ENCODE data around the gene PLTP.

The PLTP gene

DNA sequence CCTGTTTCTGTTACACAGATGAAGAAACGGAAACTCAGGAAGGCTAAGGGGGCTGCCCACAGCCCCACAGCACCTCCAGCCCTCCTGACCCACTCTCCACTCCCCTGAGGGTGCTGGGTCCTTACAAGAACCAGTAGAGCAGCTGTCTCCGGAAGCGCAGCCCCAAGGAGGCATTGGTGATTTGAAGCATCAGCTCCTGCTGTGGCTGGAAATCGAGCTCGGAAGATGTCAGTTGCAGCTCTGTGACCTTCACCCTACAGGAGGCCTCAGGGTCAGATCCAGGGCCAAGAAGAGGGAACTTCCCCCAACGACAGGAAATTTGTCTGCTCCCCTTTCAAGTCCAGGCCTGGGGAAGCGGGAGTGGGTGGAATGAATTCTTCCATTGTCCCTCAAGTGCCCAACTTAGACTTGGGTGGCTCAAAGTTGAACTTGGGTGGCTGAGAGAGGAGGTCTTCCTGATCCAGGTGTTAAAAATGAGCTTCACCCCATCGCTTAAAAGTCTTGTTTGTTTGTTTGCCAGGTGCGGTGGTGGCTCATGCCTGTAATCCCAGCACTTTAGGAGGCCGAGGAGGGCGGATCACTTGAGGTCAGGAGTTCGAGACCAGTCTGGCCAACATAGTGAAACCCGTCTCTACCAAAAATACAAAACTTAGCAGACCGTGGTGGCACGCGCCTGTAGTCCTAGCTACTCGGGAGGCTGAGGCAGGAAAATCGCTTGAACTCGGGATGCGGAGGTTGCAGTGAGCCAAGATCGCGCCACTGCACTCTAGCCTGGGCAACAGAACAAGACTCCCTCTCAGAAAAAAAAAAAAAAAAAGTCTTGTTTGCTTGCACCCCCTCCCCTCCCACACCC, 1.9 kb downstream of the PLTP start:
- TF ChIP-seq Cebpa-rat (IDR thresholded peaks at IDR 0.05), result no peak
- Histone ChIP-seq H3K4me3 (peak overlapping the region in 7 of 10 experiments; percentile 1 to 54 (median 36); a peak in 12 of 20 replicates), H3K9me3 (replicated peaks in 1 of 11) (no peaks in the 10 kb centered on the region), H3K9ac (peak overlapping the region in 8 of 11 experiments; percentile 20 to 49 (median 34); a peak in 10 of 22 replicates), H3K27ac (peak overlapping the region in 10 of 11 experiments; percentile 38 to 74 (median 69); a peak in 19 of 22 replicates), H3K4me2 (peak overlapping the region; percentile 57 to 99 (median 81)), H4K20me1 (peaks cover 0 to 23% (median 0%) of the 10 kb centered on the region in 11 experiments; a peak in 2 of 22 replicates), H3K27me3 (peaks cover 0 to 31% (median 19%) of the 10 kb centered on the region in 11 experiments; a peak in 20 of 22 replicates), H3K4me1 (peaks cover 36 to 62% (median 47%) of the 10 kb centered on the region in 10 experiments), H3K36me3 (peaks cover 0 to 41% (median 0%) of the 10 kb centered on the region in 11 experiments; a peak in 4 of 22 replicates)

- peak overlapping the region in 4 of 11 experiments; percentile 16 to 49 (median 36); a peak in 3 of 22 replicates for H3K9ac ChIP-seq
- H3K9me3 ChIP-seq (replicated peaks in 1 of 11), result no peaks in the 10 kb centered on the region
- peak overlapping the region; percentile 57 to 99 (median 81) for H3K4me2 ChIP-seq
- peaks cover 0 to 30% (median 0%) of the 10 kb centered on the region in 11 experiments; a peak in 3 of 22 replicates for H4K20me1 ChIP-seq
- peaks cover 0 to 48% (median 0%) of the 10 kb centered on the region in 11 experiments; a peak in 4 of 22 replicates for H3K36me3 ChIP-seq
- peak overlapping the region in 1 of 10 experiments; percentile 1; a peak in 1 of 20 replicates for H3K4me3 ChIP-seq
- peaks cover 43 to 62% (median 51%) of the 10 kb centered on the region in 10 experiments for H3K4me1 ChIP-seq
- peak overlapping the region in 9 of 11 experiments; percentile 55 to 74 (median 70); a peak in 16 of 22 replicates for H3K27ac ChIP-seq
- TF ChIP-seq Cebpa-rat (IDR thresholded peaks at IDR 0.05), result no peak
- H3K27me3 ChIP-seq, result peaks cover 0 to 31% (median 19%) of the 10 kb centered on the region in 11 experiments; a peak in 20 of 22 replicates
Observed at GRCh38 chr20:45909336-45909808, 2.6 kb downstream of the PLTP start.

- TF ChIP-seq Cebpa-rat (IDR thresholded peaks at IDR 0.05), result no peak
Observed at GRCh38 chr20:45908084-45908483, 3.9 kb downstream of the PLTP start.

DNA sequence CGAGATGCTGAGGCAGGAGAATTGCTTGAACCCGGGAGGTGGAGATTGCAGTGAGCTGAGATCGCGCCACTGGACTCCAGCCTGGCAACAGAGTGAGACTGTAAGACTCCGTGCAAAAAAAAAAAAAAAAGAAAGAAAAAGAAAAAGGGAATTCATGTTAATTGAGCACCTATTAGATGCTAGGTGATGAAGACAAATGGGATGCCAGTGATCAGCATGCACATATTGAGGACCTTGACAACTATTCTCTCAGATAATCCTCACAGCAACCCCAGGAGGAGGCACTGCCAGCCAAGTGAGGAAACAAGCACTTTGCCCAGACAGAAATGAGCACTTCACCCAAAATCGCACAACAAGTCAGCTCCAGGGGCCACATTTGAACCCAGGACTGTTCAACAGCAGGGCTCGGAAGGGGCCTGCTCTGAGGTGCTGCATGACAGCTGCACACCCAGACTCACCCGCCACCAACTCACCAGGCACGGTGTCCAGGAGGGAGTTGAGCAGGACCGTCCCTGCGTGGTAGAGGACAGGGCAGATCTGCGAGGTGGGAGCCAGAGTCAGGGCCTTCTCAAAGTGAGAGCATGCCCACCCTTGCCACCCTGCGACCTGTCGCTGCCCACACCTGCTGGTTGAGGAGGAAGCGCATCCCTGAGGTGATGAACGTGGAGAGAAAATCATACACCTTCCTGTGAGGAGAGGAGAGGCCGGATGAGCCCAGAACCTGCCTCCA, 4.6 kb downstream of the PLTP start:
- H3K9ac ChIP-seq, result peak overlapping the region in 1 of 11 experiments; percentile 8; a peak in 1 of 22 replicates
- H3K36me3 ChIP-seq, result peaks cover 0 to 68% (median 0%) of the 10 kb centered on the region in 11 experiments; a peak in 4 of 22 replicates
- no peak overlapping the region for H3K4me2 ChIP-seq
- H3K4me1 ChIP-seq, result peaks cover 45 to 61% (median 54%) of the 10 kb centered on the region in 10 experiments
- no peak for TF ChIP-seq Cebpa-rat (IDR thresholded peaks at IDR 0.05)
- peaks cover 0 to 14% (median 14%) of the 10 kb centered on the region in 11 experiments; a peak in 20 of 22 replicates for H3K27me3 ChIP-seq
- H3K27ac ChIP-seq, result no peak overlapping the region
- H3K9me3 ChIP-seq (replicated peaks in 1 of 11), result no peaks in the 10 kb centered on the region
- H3K4me3 ChIP-seq, result no peak overlapping the region
- peaks cover 0 to 48% (median 0%) of the 10 kb centered on the region in 11 experiments; a peak in 3 of 22 replicates for H4K20me1 ChIP-seq

More at GRCh38 chr20:45908084-45908483, 3.9 kb downstream of the PLTP start:
- peak overlapping the region in 1 of 11 experiments; percentile 8; a peak in 1 of 22 replicates for H3K9ac ChIP-seq
- peaks cover 0 to 20% (median 19%) of the 10 kb centered on the region in 11 experiments; a peak in 20 of 22 replicates for H3K27me3 ChIP-seq
- peak overlapping the region in 1 of 11 experiments; percentile 16; a peak in 1 of 22 replicates for H3K4me2 ChIP-seq
- no peak overlapping the region for H3K4me3 ChIP-seq
- peaks cover 0 to 61% (median 0%) of the 10 kb centered on the region in 11 experiments; a peak in 4 of 22 replicates for H3K36me3 ChIP-seq
- H3K9me3 ChIP-seq (replicated peaks in 1 of 11), result no peaks in the 10 kb centered on the region
- peaks cover 0 to 41% (median 0%) of the 10 kb centered on the region in 11 experiments; a peak in 3 of 22 replicates for H4K20me1 ChIP-seq
- no peak overlapping the region; a peak in 1 of 22 replicates for H3K27ac ChIP-seq
- peaks cover 46 to 60% (median 53%) of the 10 kb centered on the region in 10 experiments for H3K4me1 ChIP-seq

GRCh38 chr20:45905505-45906079, 6.4 kb downstream of the PLTP start:
- H3K9ac ChIP-seq, result peak overlapping the region in 1 of 11 experiments; percentile 9; a peak in 1 of 22 replicates
- no peaks in the 10 kb centered on the region for H3K9me3 ChIP-seq (replicated peaks in 1 of 11)
- H3K27me3 ChIP-seq, result no peaks in the 10 kb centered on the region
- peaks cover 0 to 64% (median 0%) of the 10 kb centered on the region in 11 experiments; a peak in 4 of 22 replicates for H4K20me1 ChIP-seq
- no peak for TF ChIP-seq Cebpa-rat (IDR thresholded peaks at IDR 0.05)
- H3K36me3 ChIP-seq, result peaks cover 0 to 86% (median 7%) of the 10 kb centered on the region in 11 experiments; a peak in 9 of 22 replicates
- H3K4me3 ChIP-seq, result no peak overlapping the region
- peaks cover 37 to 65% (median 53%) of the 10 kb centered on the region in 10 experiments for H3K4me1 ChIP-seq
- no peak overlapping the region for H3K4me2 ChIP-seq
- H3K27ac ChIP-seq, result 0 out of 22 replicates have a peak overlapping the region, but pooled peaks of 1 of the 11 experiments have one; percentile 3

- Histone ChIP-seq H3K27me3 (no peaks in the 10 kb centered on the region), H3K9ac (peak overlapping the region in 5 of 11 experiments; percentile 15 to 35 (median 19); a peak in 5 of 22 replicates), H3K9me3 (replicated peaks in 1 of 11) (no peaks in the 10 kb centered on the region), H3K4me2 (peak overlapping the region; percentile 10 to 73 (median 39); a peak in 19 of 22 replicates), H3K4me1 (peaks cover 29 to 57% (median 46%) of the 10 kb centered on the region in 10 experiments), H4K20me1 (peaks cover 0 to 69% (median 0%) of the 10 kb centered on the region in 11 experiments; a peak in 5 of 22 replicates), H3K36me3 (peaks cover 0 to 91% (median 11%) of the 10 kb centered on the region in 11 experiments; a peak in 13 of 22 replicates), H3K4me3 (no peak overlapping the region), H3K27ac (peak overlapping the region in 6 of 11 experiments; percentile 3 to 55 (median 20); a peak in 7 of 22 replicates)
- no peak for TF ChIP-seq Cebpa-rat (IDR thresholded peaks at IDR 0.05)
Observed at GRCh38 chr20:45904583-45905504, 7.1 kb downstream of the PLTP start.
